GM23338 (cell line): ENCODE results near the gene HAPLN2. TPM values are rescaled to one million over a fixed set of nuclear protein-coding genes. Genes with fewer than 3 reads are reported as not detected.

Source experiments
- ATAC-seq: fragments of 200-7000 bp; cut with Tn5 transposase; 3 replicates; pipeline ENCODE4 v1.9.1; 2020
- DNase-seq: peaks from one replicate; pipeline ENCODE4 v3.0.0-alpha.2; 2015; ENCODE audit warnings: low spot score
- H2AFZ ChIP-seq: fragments of 200-600 bp; sonication (generic); 2 replicates; pipeline ENCODE4 v1.8.0; 2016; ENCODE audit warnings: antibody characterized with exemption, mild to moderate bottlenecking, moderate library complexity
- H3F3A ChIP-seq: fragments of 200-600 bp; sonication (generic); replicated peaks from 2 replicates; pipeline ENCODE4 v1.8.0; 2017; ENCODE audit warnings: antibody characterized with exemption, mixed run types, low read depth
- H3K27ac ChIP-seq: fragments of 200-600 bp; sonication (generic); 2 replicates; pipeline ENCODE4 v1.6.1; 2016; ENCODE audit warnings: low read depth
- H3K27me3 ChIP-seq: fragments of 200-600 bp; sonication (generic); 2 replicates; pipeline ENCODE4 v1.8.0; 2016; ENCODE audit warnings: mild to moderate bottlenecking, mixed run types, moderate library complexity; ENCODE audit not compliant: insufficient read depth
- H3K36me3 ChIP-seq: fragments of 200-600 bp; sonication (generic); 2 replicates; pipeline ENCODE4 v1.8.0; 2016; ENCODE audit warnings: mild to moderate bottlenecking; ENCODE audit not compliant: insufficient read depth
- H3K4me1 ChIP-seq: fragments of 200-600 bp; sonication (generic); 2 replicates; pipeline ENCODE4 v1.8.0; 2016; ENCODE audit warnings: mild to moderate bottlenecking, moderate library complexity; ENCODE audit not compliant: insufficient read depth
- H3K4me2 ChIP-seq: fragments of 200-600 bp; sonication (generic); 2 replicates; pipeline ENCODE4 v1.7.1; 2017; ENCODE audit warnings: mixed run types
- H3K4me3 ChIP-seq: fragments of 200-600 bp; sonication (generic); 2 replicates; pipeline ENCODE4 v1.6.1; 2016; ENCODE audit warnings: mixed run types
- H3K79me2 ChIP-seq: fragments of 200-600 bp; sonication (generic); replicated peaks from 2 replicates; pipeline ENCODE4 v1.8.0; 2017; ENCODE audit warnings: mild to moderate bottlenecking; ENCODE audit not compliant: insufficient read depth
- H3K9me2 ChIP-seq: fragments of 200-600 bp; sonication (generic); 2 replicates; pipeline ENCODE4 v1.8.0; 2017; ENCODE audit not compliant: insufficient read depth
- H4K20me1 ChIP-seq: fragments of 200-600 bp; sonication (generic); replicated peaks from 2 replicates; pipeline ENCODE4 v1.8.0; 2017; ENCODE audit warnings: mild to moderate bottlenecking; ENCODE audit not compliant: insufficient read depth
- H3K27ac Mint-ChIP-seq: 2 replicates; pipeline ENCODE4 v1.8.0; 2020; ENCODE audit warnings: inconsistent platforms, mild to moderate bottlenecking, moderate library complexity, mixed read lengths
- H3K27me3 Mint-ChIP-seq: 3 replicates; pipeline ENCODE4 v1.8.0; 2022; ENCODE audit warnings: low read depth, mild to moderate bottlenecking, moderate library complexity, mixed read lengths, inconsistent platforms; ENCODE audit not compliant: insufficient read depth, poor library complexity
- H3K36me3 Mint-ChIP-seq: 3 replicates; pipeline ENCODE4 v1.8.0; 2021; ENCODE audit warnings: low read depth, mild to moderate bottlenecking, inconsistent platforms, moderate library complexity, mixed read lengths
- H3K4me1 Mint-ChIP-seq: 3 replicates; pipeline ENCODE4 v1.8.0; 2020; ENCODE audit warnings: mild to moderate bottlenecking, inconsistent platforms, mixed read lengths
- H3K4me3 Mint-ChIP-seq: 3 replicates; pipeline ENCODE4 v1.8.0; 2021; ENCODE audit warnings: moderate library complexity, mild to moderate bottlenecking, inconsistent platforms, mixed read lengths
- H3K9me3 Mint-ChIP-seq: 3 replicates; pipeline ENCODE4 v1.8.0; 2020; ENCODE audit warnings: moderate library complexity, mild to moderate bottlenecking, inconsistent platforms, mixed read lengths
- CREB1 ChIP-seq: fragments of 250-450 bp; sonication (Bioruptor Pico); IDR thresholded peaks from 2 replicates; pipeline ENCODE4 v1.5.0; 2020; ENCODE audit warnings: low read depth, mild to moderate bottlenecking, moderate library complexity
- EZH2phosphoT487 ChIP-seq: fragments of 200-600 bp; sonication (generic); IDR thresholded peaks from one replicate; pipeline ENCODE4 v1.8.1; 2018; ENCODE audit warnings: antibody characterized with exemption; ENCODE audit not compliant: unreplicated experiment
- JUNB ChIP-seq: IDR thresholded peaks from one replicate; pipeline ENCODE4 v1.6.1; 2016; ENCODE audit warnings: antibody characterized with exemption; ENCODE audit not compliant: unreplicated experiment
- POLR2AphosphoS5 ChIP-seq: IDR thresholded peaks from 2 replicates; pipeline ENCODE4 v1.6.1; 2016; ENCODE audit warnings: antibody characterized with exemption, low read depth
- STAT1 ChIP-seq: IDR thresholded peaks from one replicate; pipeline ENCODE4 v1.6.1; 2016; ENCODE audit warnings: antibody characterized with exemption; ENCODE audit not compliant: unreplicated experiment
- ZNF114 ChIP-seq: fragments of 250-450 bp; sonication (Bioruptor Pico); IDR thresholded peaks from 2 replicates; pipeline ENCODE4 v1.5.0; 2020; ENCODE audit warnings: mild to moderate bottlenecking, moderate library complexity
- ZNF331 ChIP-seq: fragments of 250-450 bp; sonication (Bioruptor Pico); IDR thresholded peaks from 2 replicates; pipeline ENCODE4 v1.5.0; 2020; ENCODE audit warnings: low read depth, mild to moderate bottlenecking, moderate library complexity
- polyA plus RNA-seq: library from polyadenylated mRNA; unstranded; fragments of >200 nt; fragmentation: Nextera tagmentation; extraction: Ambion mirVana; gene quantifications from 2 replicates; pipeline ENCODE4 v1.2.1, GENCODE V29; 2016
- total RNA-seq: library from RNA; depleted of rRNA; stranded (reverse); fragments of >200 nt; shearing (Covaris generic); gene quantifications from 2 replicates; pipeline ENCODE4 v1.2.3, GENCODE V29; 2014
- TF ChIP-seq, protein P1 (sequence below): fragments of 250-450 bp; sonication (Bioruptor Pico); IDR thresholded peaks from 2 replicates; pipeline ENCODE4 v1.5.0; 2020; ENCODE audit warnings: mild to moderate bottlenecking, moderate library complexity
- TF ChIP-seq, protein P2 (sequence below), 2 experiments: fragments of 200-600 bp in 1 of 2; sonication (generic) in 1 of 2; conservative IDR thresholded peaks; 2 replicates each; pipeline versions ENCODE4 v1.5.1 to v1.6.1; 2016 to 2017; ENCODE audit warnings: antibody characterized with exemption in 2 of 2, low read depth in 2 of 2, mild to moderate bottlenecking in 2 of 2, moderate library complexity in 1 of 2
- TF ChIP-seq, protein P3 (sequence below): IDR thresholded peaks from 2 replicates; pipeline ENCODE4 v1.6.1; 2016; ENCODE audit warnings: antibody characterized with exemption
- TF ChIP-seq, protein P4 (sequence below): IDR thresholded peaks from one replicate; pipeline ENCODE4 v1.6.1; 2018; ENCODE audit warnings: antibody characterized with exemption; ENCODE audit not compliant: unreplicated experiment

Gene HAPLN2
- total and polyA plus RNA-seq, 2 experiments from 2014 or later: 0.53 TPM; not detected in 1

DNA sequence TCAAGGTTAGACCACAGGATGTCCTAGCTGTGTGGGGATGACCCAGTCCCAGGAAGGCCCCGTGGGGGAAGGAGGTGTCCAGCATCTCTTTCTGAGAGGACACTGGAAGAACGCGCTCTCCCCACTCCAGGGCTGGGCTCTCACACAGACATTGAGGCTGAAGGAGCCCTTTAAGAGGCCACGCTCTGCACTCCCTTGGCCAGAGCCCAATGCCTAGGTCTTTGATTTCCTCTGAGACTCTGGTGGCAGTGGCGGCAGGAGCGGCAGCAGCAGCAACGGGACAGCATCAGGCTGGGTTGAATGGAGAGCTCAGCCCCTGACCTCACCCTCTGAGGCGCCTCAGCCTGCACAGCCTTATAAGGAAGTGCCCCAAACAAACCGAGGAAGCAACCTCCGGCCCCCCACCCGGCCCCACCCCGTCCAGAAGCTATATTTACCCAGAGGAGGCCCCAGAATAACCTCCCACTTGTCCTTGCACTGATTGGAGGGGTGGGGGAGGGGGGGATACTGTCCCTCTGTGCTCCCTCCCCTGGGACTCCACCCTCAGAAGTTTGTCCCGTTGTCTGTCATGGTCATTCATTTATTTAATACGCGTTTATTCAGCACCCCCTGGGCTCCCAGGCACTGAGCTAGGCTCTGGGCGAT is 45.7 kb downstream of the HAPLN2 start:
- H3K4me3 Mint-ChIP-seq: no peak overlapping the region; the same call in 2 of the 3 replicates
- Histone ChIP-seq H3K4me3 (no peak overlapping the region), H3K79me2 (no peaks in the 10 kb centered on the region), H3K4me2 (peak overlapping the region; percentile 78), H3K27ac (peak overlapping the region; percentile 77), H3F3A (peaks cover 36% of the 10 kb centered on the region; the same call in 1 of the 2 replicates), H3K4me1 (peaks cover 93% of the 10 kb centered on the region), H2AFZ (no peak overlapping the region), H4K20me1 (no peaks in the 10 kb centered on the region), H3K27me3 (no peaks in the 10 kb centered on the region), H3K36me3 (no peaks in the 10 kb centered on the region), H3K9me2 (no peaks in the 10 kb centered on the region)
- H3K4me1 Mint-ChIP-seq: peaks cover 89% of the 10 kb centered on the region
- no peaks in the 10 kb centered on the region; the same call in 1 of the 3 replicates for H3K9me3 Mint-ChIP-seq
- peak overlapping the region; percentile 85 for H3K27ac Mint-ChIP-seq
- ATAC-seq: peak; percentile 6
- no peak for TF ChIP-seq ZNF331 (CRISPR knock-in tag)
- no peak for TF ChIP-seq CREB1 (CRISPR knock-in tag)
- TF ChIP-seq STAT1: no peak
- no peak for TF ChIP-seq JUNB
- TF ChIP-seq POLR2AphosphoS5: no peak
- no peak for TF ChIP-seq ZNF114 (CRISPR knock-in tag)
- TF ChIP-seq, protein P1, sequence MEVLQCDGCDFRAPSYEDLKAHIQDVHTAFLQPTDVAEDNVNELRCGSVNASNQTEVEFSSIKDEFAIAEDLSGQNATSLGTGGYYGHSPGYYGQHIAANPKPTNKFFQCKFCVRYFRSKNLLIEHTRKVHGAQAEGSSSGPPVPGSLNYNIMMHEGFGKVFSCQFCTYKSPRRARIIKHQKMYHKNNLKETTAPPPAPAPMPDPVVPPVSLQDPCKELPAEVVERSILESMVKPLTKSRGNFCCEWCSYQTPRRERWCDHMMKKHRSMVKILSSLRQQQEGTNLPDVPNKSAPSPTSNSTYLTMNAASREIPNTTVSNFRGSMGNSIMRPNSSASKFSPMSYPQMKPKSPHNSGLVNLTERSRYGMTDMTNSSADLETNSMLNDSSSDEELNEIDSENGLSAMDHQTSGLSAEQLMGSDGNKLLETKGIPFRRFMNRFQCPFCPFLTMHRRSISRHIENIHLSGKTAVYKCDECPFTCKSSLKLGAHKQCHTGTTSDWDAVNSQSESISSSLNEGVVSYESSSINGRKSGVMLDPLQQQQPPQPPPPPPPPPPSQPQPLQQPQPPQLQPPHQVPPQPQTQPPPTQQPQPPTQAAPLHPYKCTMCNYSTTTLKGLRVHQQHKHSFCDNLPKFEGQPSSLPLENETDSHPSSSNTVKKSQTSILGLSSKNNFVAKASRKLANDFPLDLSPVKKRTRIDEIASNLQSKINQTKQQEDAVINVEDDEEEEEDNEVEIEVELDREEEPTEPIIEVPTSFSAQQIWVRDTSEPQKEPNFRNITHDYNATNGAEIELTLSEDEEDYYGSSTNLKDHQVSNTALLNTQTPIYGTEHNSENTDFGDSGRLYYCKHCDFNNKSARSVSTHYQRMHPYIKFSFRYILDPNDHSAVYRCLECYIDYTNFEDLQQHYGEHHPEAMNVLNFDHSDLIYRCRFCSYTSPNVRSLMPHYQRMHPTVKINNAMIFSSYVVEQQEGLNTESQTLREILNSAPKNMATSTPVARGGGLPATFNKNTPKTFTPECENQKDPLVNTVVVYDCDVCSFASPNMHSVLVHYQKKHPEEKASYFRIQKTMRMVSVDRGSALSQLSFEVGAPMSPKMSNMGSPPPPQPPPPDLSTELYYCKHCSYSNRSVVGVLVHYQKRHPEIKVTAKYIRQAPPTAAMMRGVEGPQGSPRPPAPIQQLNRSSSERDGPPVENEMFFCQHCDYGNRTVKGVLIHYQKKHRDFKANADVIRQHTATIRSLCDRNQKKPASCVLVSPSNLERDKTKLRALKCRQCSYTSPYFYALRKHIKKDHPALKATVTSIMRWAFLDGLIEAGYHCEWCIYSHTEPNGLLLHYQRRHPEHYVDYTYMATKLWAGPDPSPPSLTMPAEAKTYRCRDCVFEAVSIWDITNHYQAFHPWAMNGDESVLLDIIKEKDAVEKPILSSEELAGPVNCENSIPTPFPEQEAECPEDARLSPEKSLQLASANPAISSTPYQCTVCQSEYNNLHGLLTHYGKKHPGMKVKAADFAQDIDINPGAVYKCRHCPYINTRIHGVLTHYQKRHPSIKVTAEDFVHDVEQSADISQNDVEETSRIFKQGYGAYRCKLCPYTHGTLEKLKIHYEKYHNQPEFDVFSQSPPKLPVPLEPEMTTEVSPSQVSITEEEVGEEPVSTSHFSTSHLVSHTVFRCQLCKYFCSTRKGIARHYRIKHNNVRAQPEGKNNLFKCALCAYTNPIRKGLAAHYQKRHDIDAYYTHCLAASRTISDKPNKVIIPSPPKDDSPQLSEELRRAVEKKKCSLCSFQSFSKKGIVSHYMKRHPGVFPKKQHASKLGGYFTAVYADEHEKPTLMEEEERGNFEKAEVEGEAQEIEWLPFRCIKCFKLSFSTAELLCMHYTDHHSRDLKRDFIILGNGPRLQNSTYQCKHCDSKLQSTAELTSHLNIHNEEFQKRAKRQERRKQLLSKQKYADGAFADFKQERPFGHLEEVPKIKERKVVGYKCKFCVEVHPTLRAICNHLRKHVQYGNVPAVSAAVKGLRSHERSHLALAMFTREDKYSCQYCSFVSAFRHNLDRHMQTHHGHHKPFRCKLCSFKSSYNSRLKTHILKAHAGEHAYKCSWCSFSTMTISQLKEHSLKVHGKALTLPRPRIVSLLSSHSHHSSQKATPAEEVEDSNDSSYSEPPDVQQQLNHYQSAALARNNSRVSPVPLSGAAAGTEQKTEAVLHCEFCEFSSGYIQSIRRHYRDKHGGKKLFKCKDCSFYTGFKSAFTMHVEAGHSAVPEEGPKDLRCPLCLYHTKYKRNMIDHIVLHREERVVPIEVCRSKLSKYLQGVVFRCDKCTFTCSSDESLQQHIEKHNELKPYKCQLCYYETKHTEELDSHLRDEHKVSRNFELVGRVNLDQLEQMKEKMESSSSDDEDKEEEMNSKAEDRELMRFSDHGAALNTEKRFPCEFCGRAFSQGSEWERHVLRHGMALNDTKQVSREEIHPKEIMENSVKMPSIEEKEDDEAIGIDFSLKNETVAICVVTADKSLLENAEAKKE (CRISPR knock-in tag): no peak
- TF ChIP-seq, protein P2, sequence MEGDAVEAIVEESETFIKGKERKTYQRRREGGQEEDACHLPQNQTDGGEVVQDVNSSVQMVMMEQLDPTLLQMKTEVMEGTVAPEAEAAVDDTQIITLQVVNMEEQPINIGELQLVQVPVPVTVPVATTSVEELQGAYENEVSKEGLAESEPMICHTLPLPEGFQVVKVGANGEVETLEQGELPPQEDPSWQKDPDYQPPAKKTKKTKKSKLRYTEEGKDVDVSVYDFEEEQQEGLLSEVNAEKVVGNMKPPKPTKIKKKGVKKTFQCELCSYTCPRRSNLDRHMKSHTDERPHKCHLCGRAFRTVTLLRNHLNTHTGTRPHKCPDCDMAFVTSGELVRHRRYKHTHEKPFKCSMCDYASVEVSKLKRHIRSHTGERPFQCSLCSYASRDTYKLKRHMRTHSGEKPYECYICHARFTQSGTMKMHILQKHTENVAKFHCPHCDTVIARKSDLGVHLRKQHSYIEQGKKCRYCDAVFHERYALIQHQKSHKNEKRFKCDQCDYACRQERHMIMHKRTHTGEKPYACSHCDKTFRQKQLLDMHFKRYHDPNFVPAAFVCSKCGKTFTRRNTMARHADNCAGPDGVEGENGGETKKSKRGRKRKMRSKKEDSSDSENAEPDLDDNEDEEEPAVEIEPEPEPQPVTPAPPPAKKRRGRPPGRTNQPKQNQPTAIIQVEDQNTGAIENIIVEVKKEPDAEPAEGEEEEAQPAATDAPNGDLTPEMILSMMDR (conservative IDR thresholded peaks at IDR 0.05; ENCODE audit: low read depth in 2 of 2): no peak
- TF ChIP-seq EZH2phosphoT487: no peak
- TF ChIP-seq, protein P3, sequence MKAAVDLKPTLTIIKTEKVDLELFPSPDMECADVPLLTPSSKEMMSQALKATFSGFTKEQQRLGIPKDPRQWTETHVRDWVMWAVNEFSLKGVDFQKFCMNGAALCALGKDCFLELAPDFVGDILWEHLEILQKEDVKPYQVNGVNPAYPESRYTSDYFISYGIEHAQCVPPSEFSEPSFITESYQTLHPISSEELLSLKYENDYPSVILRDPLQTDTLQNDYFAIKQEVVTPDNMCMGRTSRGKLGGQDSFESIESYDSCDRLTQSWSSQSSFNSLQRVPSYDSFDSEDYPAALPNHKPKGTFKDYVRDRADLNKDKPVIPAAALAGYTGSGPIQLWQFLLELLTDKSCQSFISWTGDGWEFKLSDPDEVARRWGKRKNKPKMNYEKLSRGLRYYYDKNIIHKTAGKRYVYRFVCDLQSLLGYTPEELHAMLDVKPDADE: no peak
- TF ChIP-seq, protein P4, sequence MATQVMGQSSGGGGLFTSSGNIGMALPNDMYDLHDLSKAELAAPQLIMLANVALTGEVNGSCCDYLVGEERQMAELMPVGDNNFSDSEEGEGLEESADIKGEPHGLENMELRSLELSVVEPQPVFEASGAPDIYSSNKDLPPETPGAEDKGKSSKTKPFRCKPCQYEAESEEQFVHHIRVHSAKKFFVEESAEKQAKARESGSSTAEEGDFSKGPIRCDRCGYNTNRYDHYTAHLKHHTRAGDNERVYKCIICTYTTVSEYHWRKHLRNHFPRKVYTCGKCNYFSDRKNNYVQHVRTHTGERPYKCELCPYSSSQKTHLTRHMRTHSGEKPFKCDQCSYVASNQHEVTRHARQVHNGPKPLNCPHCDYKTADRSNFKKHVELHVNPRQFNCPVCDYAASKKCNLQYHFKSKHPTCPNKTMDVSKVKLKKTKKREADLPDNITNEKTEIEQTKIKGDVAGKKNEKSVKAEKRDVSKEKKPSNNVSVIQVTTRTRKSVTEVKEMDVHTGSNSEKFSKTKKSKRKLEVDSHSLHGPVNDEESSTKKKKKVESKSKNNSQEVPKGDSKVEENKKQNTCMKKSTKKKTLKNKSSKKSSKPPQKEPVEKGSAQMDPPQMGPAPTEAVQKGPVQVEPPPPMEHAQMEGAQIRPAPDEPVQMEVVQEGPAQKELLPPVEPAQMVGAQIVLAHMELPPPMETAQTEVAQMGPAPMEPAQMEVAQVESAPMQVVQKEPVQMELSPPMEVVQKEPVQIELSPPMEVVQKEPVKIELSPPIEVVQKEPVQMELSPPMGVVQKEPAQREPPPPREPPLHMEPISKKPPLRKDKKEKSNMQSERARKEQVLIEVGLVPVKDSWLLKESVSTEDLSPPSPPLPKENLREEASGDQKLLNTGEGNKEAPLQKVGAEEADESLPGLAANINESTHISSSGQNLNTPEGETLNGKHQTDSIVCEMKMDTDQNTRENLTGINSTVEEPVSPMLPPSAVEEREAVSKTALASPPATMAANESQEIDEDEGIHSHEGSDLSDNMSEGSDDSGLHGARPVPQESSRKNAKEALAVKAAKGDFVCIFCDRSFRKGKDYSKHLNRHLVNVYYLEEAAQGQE: no peak
- peak; percentile 49 for DNase-seq
- H3K36me3 Mint-ChIP-seq: peaks cover 2% of the 10 kb centered on the region; the same call in 1 of the 3 replicates
- H3K27me3 Mint-ChIP-seq: peaks cover 23% of the 10 kb centered on the region
